ENCODE measurements around the gene FHDC1.

DNA sequence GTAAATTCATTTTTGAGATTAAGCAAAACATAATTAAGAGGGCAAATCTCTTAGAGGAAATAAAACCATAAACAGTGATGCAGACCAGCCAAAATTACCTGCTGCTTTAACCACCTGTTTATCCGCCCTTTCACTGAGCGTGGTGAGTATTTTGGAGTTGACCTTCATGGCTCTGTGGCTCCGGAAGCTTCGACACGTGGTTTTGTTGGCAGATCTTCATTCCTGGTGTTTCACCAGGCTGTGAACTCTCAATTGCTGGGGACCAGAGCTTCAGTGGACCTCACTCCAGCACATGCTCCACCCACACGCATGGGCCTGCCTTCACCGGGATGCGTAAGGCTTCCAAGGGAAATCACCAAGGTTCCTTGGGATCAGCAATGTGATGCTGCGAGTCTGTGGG is 83.8 kb downstream of the FHDC1 start:
- TF ChIP-seq TAF1 (IDR thresholded peaks at IDR 0.05; ENCODE audit: borderline replicate concordance, insufficient read depth, low read length) = no peak
- no peak for TF ChIP-seq REST (IDR thresholded peaks at IDR 0.05; ENCODE audit: insufficient read depth in 1 of 2, low read depth in 2 of 2, low read length in 2 of 2)
- no peak for TF ChIP-seq POLR2AphosphoS5 (IDR thresholded peaks at IDR 0.05; ENCODE audit: low read depth, low read length)
- TF ChIP-seq SIN3A (IDR thresholded peaks at IDR 0.05; ENCODE audit: borderline replicate concordance, insufficient read depth, low read length) = no peak
- TF ChIP-seq FOXP2 (optimal IDR thresholded peaks at IDR 0.05; ENCODE audit: borderline replicate concordance, extremely low read depth, extremely low read length, insufficient read depth) = no peak
